HepG2 (cell line): ENCODE data around the gene SFXN1. TPM values are rescaled to one million over a fixed set of nuclear protein-coding genes. Genes with fewer than 3 reads are reported as not detected.
A peak's percentile ranks its signal among the peaks of the same experiment; 100 is the strongest.

ENCODE experiments used
- ATAC-seq: fragments of 200-7000 bp; cut with Tn5 transposase; 3 replicates; pipeline ENCODE4 v1.9.1; 2020; ENCODE audit warnings: mild to moderate bottlenecking, moderate library complexity
- BruUV-seq: library from RNA; stranded (reverse); fragments of 400-500 nt; replicated peaks from 2 replicates; lab custom pipeline; 2021; lab: Mats Ljungman, UMichigan
- CTCF ChIA-PET: fragments of 300-600 bp; formaldehyde crosslinking; extraction: SDS; loops from one replicate; lab custom pipeline; 2021; ENCODE audit warnings: low total read pairs, inconsistent platforms, low intra/inter-chr PET ratio; lab: Yijun Ruan, JAX
- POLR2A ChIA-PET: fragments of 350-600 bp; sonication (Branson Sonifier 250); formaldehyde crosslinking; loops from one replicate; lab custom pipeline; 2020; ENCODE audit warnings: antibody characterized with exemption, inconsistent platforms; lab: Yijun Ruan, JAX
- DNase-seq: peaks from one replicate; pipeline ENCODE4 v3.0.0-alpha.2; 2015; ENCODE audit warnings: low spot score
- FAIRE-seq: peaks from 3 replicates; lab custom pipeline; 2011; peaks lifted over from hg19 to GRCh38; lab: Jason Lieb, UNC
- H2AFZ ChIP-seq: one replicate; pipeline ENCODE4 v1.6.1; 2011; ENCODE audit warnings: low read length, inconsistent platforms
- H3K27ac ChIP-seq: fragments of 300-600 bp; 3 replicates; pipeline ENCODE4 v1.8.0; 2011; ENCODE audit warnings: mixed run types, mild to moderate bottlenecking, mixed read lengths, low read length, inconsistent platforms; ENCODE audit not compliant: insufficient read depth; ENCODE audit errors: extremely low read length
- H3K27me3 ChIP-seq, 2 experiments: fragments of 200-600 bp in 1 of 2; 2 replicates in 1 of 2; 3 replicates in 1 of 2; pipeline versions ENCODE4 v1.6.0 to v1.8.0; 2011; ENCODE audit warnings: low read length in 2 of 2, mild to moderate bottlenecking in 2 of 2, moderate library complexity in 2 of 2, inconsistent platforms in 1 of 2; ENCODE audit not compliant: insufficient read depth in 2 of 2, control insufficient read depth in 1 of 2
- H3K36me3 ChIP-seq, 2 experiments: fragments of 200-600 bp in 1 of 2; replicated peaks in 1 of 2; 2 replicates in 1 of 2; 3 replicates in 1 of 2; pipeline versions ENCODE4 v1.5.1 to v1.8.0; 2011; ENCODE audit warnings: low read length in 2 of 2, inconsistent platforms in 1 of 2; ENCODE audit not compliant: insufficient read depth in 2 of 2, control insufficient read depth in 1 of 2
- H3K4me1 ChIP-seq: 2 replicates; pipeline ENCODE4 v1.5.1; 2012; ENCODE audit warnings: low read length, inconsistent platforms; ENCODE audit not compliant: insufficient read depth
- H3K4me2 ChIP-seq: 2 replicates; pipeline ENCODE4 v1.6.0; 2011; ENCODE audit warnings: low read depth, low read length, inconsistent platforms
- H3K4me3 ChIP-seq, 3 experiments: fragments of 200-600 bp in 1 of 3; sonication (generic), shearing (Covaris generic) in 1 of 3; replicated peaks in 1 of 3; 2 replicates each; pipeline ENCODE4 v1.5.1; 2011 to 2016; ENCODE audit warnings: low read length in 3 of 3, inconsistent platforms in 2 of 3, low read depth in 2 of 3, mild to moderate bottlenecking in 2 of 3, control low read depth in 1 of 3, mixed read lengths in 1 of 3; ENCODE audit not compliant: insufficient read depth in 1 of 3
- H3K79me2 ChIP-seq: one replicate; pipeline ENCODE4 v1.6.1; 2011; ENCODE audit warnings: low read length, inconsistent platforms; ENCODE audit not compliant: insufficient read depth
- H3K9ac ChIP-seq: 2 replicates; pipeline ENCODE4 v1.6.0; 2011; ENCODE audit warnings: mild to moderate bottlenecking, low read depth, low read length, inconsistent platforms; ENCODE audit not compliant: insufficient read depth
- H3K9me3 ChIP-seq: 2 replicates; pipeline ENCODE4 v1.5.1; 2012; ENCODE audit warnings: mild to moderate bottlenecking, low read length
- H4K20me1 ChIP-seq: 2 replicates; pipeline ENCODE4 v1.6.0; 2011; ENCODE audit warnings: inconsistent platforms, mild to moderate bottlenecking, low read length, moderate library complexity; ENCODE audit not compliant: insufficient read depth
- ATF7 ChIP-seq, 2 experiments: fragments of 450-650 bp in 1 of 2; sonication (generic) in 1 of 2; formaldehyde crosslinking in 1 of 2; IDR thresholded peaks; 2 replicates each; pipeline versions ENCODE4 v1.4.0 to v1.6.1; 2016 to 2020; ENCODE audit warnings: antibody characterized with exemption in 1 of 2, mild to moderate bottlenecking in 1 of 2, missing genetic modification reagents in 1 of 2
- ATF7-NPFF ChIP-seq: sonication (generic); formaldehyde crosslinking; IDR thresholded peaks from 2 replicates; pipeline ENCODE4 v1.8.1; 2023; ENCODE audit warnings: mild to moderate bottlenecking, low read depth, missing genetic modification reagents, moderate library complexity
- FOSL1 ChIP-seq: sonication (generic); formaldehyde crosslinking; IDR thresholded peaks from 2 replicates; pipeline ENCODE4 v1.9.0; 2021; ENCODE audit warnings: missing genetic modification reagents, borderline replicate concordance
- HDAC1 ChIP-seq: sonication (generic); formaldehyde crosslinking; IDR thresholded peaks from 2 replicates; pipeline ENCODE4 v1.5.1; 2020; ENCODE audit warnings: mild to moderate bottlenecking, missing genetic modification reagents
- JUNB ChIP-seq: sonication (generic); formaldehyde crosslinking; IDR thresholded peaks from 2 replicates; pipeline ENCODE4 v1.8.0; 2022; ENCODE audit warnings: missing genetic modification reagents, mild to moderate bottlenecking, borderline replicate concordance
- NR2F1 ChIP-seq, 2 experiments: fragments of 450-650 bp in 1 of 2; formaldehyde crosslinking in 1 of 2; IDR thresholded peaks; 2 replicates each; pipeline versions ENCODE4 v1.5.0 to v1.6.1; 2016 to 2020; ENCODE audit warnings: mild to moderate bottlenecking in 1 of 2, missing compliant biosample characterization in 1 of 2, missing genetic modification reagents in 1 of 2, moderate library complexity in 1 of 2
- RXRA ChIP-seq: sonication (generic); formaldehyde crosslinking; IDR thresholded peaks from 2 replicates; pipeline ENCODE4 v1.5.1; 2020; ENCODE audit warnings: missing genetic modification reagents
- TOPORS ChIP-seq: sonication (generic); formaldehyde crosslinking; IDR thresholded peaks from 2 replicates; pipeline ENCODE4 v1.8.0; 2023; ENCODE audit warnings: mild to moderate bottlenecking, missing genetic modification reagents
- ZFP1 ChIP-seq: IDR thresholded peaks from 2 replicates; pipeline ENCODE4 v1.6.1; 2016
- ZNF432 ChIP-seq: sonication (generic); formaldehyde crosslinking; IDR thresholded peaks from 2 replicates; pipeline ENCODE4 v1.5.0; 2020; ENCODE audit warnings: missing genetic modification reagents, mild to moderate bottlenecking, borderline replicate concordance
- ZNF598 ChIP-seq: sonication (generic); formaldehyde crosslinking; IDR thresholded peaks from 2 replicates; pipeline ENCODE4 v1.5.1; 2020; ENCODE audit warnings: mild to moderate bottlenecking, missing genetic modification reagents, borderline replicate concordance
- ZNF879 ChIP-seq: sonication (generic); formaldehyde crosslinking; IDR thresholded peaks from 2 replicates; pipeline ENCODE4 v1.8.1; 2023; ENCODE audit warnings: missing genetic modification reagents
- ZNF891 ChIP-seq: sonication (generic); formaldehyde crosslinking; IDR thresholded peaks from 2 replicates; pipeline ENCODE4 v1.5.0; 2020; ENCODE audit warnings: mild to moderate bottlenecking, missing genetic modification reagents
- whole genome bisulfite sequencing: methylation state at CpG from one replicate; pipeline ENCODE4 v1.1.6; 2017; ENCODE audit warnings: low lambda C conversion rate; 5-methylcytosine and 5-hydroxymethylcytosine counted together
- in situ Hi-C: cut with HindIII; loops from 2 replicates; pipeline ENCODE4 v1.10.0; 2017; ENCODE audit warnings: low pct_unique_long_range_greater_than_20kb; ENCODE audit not compliant: extremely low pct_ligation_motif_present
- intact Hi-C: fragments of 100-400 bp; cut with micrococcal nuclease; formaldehyde crosslinking; loops from one replicate; pipeline ENCODE4 v1.10.0; 2022; ENCODE audit not compliant: unreplicated experiment
- polyA plus RNA-seq, 8 experiments: library from polyadenylated mRNA; depleted of rRNA in 3 of 8; stranded (reverse) in 7 of 8; unstranded in 1 of 8; fragments of >200 nt; fragmentation: Illumina TruSeq in 4 of 8; extraction: Trizol in 4 of 8; gene quantifications; 2 replicates each; pipeline versions ENCODE4 v1.2.1 to v1.2.3, GENCODE V29; 2011 to 2016; ENCODE audit warnings: low read depth in 4 of 8, missing spikeins in 1 of 8, mixed read lengths in 1 of 8; ENCODE audit not compliant: insufficient read depth in 1 of 8
- total RNA-seq, 5 experiments: library from RNA; depleted of rRNA; stranded (reverse); fragments of >200 nt; fragmentation: Illumina TruSeq; extraction: Trizol; gene quantifications; 2 replicates each; pipeline ENCODE4 v1.2.3, GENCODE V29; 2016; ENCODE audit warnings: low read depth in 1 of 5
- TF ChIP-seq, protein P1 (sequence below): sonication (generic); formaldehyde crosslinking; IDR thresholded peaks from 2 replicates; pipeline ENCODE4 v1.8.1; 2022; ENCODE audit warnings: low read depth, mild to moderate bottlenecking, missing genetic modification reagents

The SFXN1 gene
- total and polyA plus RNA-seq, 2 of the 13 experiments (the other 11 are each of a cell fraction or from before 2014, with no cell fraction given), result 122 to 135 TPM

DNA sequence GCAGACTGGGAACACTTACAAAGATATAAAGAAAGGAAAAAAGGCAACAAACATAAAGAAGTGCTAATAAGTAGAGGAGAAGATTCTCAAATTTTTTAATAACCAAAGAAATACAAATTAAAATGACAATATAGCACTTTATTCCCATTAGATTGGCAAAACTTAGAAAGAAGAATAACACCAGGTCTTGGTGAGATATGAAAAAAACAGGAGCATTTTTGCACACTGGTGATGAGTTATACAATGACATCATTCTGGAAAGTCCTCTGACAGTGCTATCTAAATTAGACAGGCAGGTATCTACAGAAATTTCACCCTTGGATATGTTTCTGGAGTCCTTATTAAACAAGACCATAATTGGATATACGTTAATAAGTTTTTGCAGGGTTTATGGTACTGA is 9.5 kb upstream of the SFXN1 start:
- WGBS, result 25% methylated on average over 1 of the region's 1 CpG
- no peaks in the 10 kb centered on the region for H3K36me3 ChIP-seq
- H3K27ac ChIP-seq, result no peak overlapping the region
- TF ChIP-seq ZNF598 (CRISPR knock-in tag) (no peak), ATF7 (IDR thresholded peaks at IDR 0.05) (peak; percentile 57; the same call in 1 of the 2 replicates), ATF7 (CRISPR knock-in tag; IDR thresholded peaks at IDR 0.05) (no peak)
- no peak for DNase-seq
- no TSS peak for BruUV-seq
- no peak overlapping the region for H3K4me3 ChIP-seq
- CTCF ChIA-PET, result no interaction called here
- no peaks in the 10 kb centered on the region for H3K79me2 ChIP-seq
- H3K4me1 ChIP-seq, result peaks cover 18% of the 10 kb centered on the region
- H3K9ac ChIP-seq, result no peak overlapping the region
- no peak for ATAC-seq
- H3K9me3 ChIP-seq, result no peaks in the 10 kb centered on the region
- intact Hi-C loops (loop anchor here (10.0 kb wide), 1 partner anchor 246 kb away; no protein-coding TSS in a partner anchor), in situ Hi-C loops (no loop called here)
- H2AFZ ChIP-seq, result no peak overlapping the region
- FAIRE-seq, result no peak
- peaks cover 3 to 25% of the 10 kb centered on the region in 2 experiments; a peak in 3 of 5 replicates for H3K27me3 ChIP-seq
- POLR2A ChIA-PET, result no interaction called here
- H4K20me1 ChIP-seq, result no peaks in the 10 kb centered on the region; the same call in 1 of the 2 replicates
- H3K4me2 ChIP-seq, result no peak overlapping the region

DNA sequence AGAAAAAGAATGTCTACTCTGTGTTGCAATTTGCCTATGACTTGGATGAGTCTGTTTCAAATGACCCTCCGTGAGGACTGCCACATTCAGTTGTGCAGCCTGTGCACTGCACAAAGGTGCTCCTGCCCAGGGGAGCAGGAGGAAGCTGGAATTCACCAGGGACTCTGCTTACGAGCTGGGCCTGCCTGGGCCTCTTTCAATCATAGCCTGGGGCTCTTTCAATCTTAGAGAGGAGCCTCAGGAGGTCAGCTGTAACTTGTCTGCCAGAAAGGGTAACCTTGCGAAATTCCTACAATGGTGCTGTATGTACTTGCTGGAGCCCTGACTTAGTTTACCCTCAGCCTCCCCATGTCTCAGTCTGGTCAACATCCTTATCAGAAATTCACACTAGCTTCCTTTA is 8.4 kb upstream of the SFXN1 start:
- no peak for FAIRE-seq
- ChIA-PET CTCF (no interaction called here), POLR2A (no interaction called here)
- BruUV-seq, result no TSS peak
- in situ Hi-C loops (no loop called here), intact Hi-C loops (loop anchor here (10.0 kb wide), 1 partner anchor 245 kb away; no protein-coding TSS in a partner anchor)
- Histone ChIP-seq H3K4me2 (no peak overlapping the region), H4K20me1 (no peaks in the 10 kb centered on the region), H3K9me3 (no peaks in the 10 kb centered on the region), H3K9ac (no peak overlapping the region), H3K4me3 (no peak overlapping the region), H3K36me3 (no peaks in the 10 kb centered on the region), H3K27ac (no peak overlapping the region), H3K4me1 (peaks cover 20% of the 10 kb centered on the region), H3K27me3 (peaks cover 3 to 28% of the 10 kb centered on the region in 2 experiments; a peak in 4 of 5 replicates), H3K79me2 (no peaks in the 10 kb centered on the region), H2AFZ (no peak overlapping the region)
- no peak for DNase-seq
- 22% methylated on average over 3 of the region's 3 CpGs for WGBS
- no peak for ATAC-seq
- TF ChIP-seq ZNF891, result no peak
- no peak for TF ChIP-seq FOSL1 (CRISPR knock-in tag)
- TF ChIP-seq JUNB (CRISPR knock-in tag), result no peak
- TF ChIP-seq RXRA (CRISPR knock-in tag), result no peak
- TF ChIP-seq ZNF879 (CRISPR knock-in tag), result no peak
- TF ChIP-seq, protein P1, sequence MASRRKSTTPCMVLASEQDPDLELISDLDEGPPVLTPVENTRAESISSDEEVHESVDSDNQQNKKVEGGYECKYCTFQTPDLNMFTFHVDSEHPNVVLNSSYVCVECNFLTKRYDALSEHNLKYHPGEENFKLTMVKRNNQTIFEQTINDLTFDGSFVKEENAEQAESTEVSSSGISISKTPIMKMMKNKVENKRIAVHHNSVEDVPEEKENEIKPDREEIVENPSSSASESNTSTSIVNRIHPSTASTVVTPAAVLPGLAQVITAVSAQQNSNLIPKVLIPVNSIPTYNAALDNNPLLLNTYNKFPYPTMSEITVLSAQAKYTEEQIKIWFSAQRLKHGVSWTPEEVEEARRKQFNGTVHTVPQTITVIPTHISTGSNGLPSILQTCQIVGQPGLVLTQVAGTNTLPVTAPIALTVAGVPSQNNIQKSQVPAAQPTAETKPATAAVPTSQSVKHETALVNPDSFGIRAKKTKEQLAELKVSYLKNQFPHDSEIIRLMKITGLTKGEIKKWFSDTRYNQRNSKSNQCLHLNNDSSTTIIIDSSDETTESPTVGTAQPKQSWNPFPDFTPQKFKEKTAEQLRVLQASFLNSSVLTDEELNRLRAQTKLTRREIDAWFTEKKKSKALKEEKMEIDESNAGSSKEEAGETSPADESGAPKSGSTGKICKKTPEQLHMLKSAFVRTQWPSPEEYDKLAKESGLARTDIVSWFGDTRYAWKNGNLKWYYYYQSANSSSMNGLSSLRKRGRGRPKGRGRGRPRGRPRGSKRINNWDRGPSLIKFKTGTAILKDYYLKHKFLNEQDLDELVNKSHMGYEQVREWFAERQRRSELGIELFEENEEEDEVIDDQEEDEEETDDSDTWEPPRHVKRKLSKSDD (CRISPR knock-in tag), result no peak
- no peak for TF ChIP-seq TOPORS
- no peak for TF ChIP-seq ZFP1 (CRISPR knock-in tag)
- TF ChIP-seq HDAC1, result no peak
- TF ChIP-seq NR2F1 (CRISPR knock-in tag; IDR thresholded peaks at IDR 0.05), result no peak
- no peak for TF ChIP-seq ATF7-NPFF (CRISPR knock-in tag)
- no peak for TF ChIP-seq ZNF432 (CRISPR knock-in tag)
